ENCODE measurements around the gene ADGRA1.

Gene ADGRA1

GRCh38 chr10:133082685-133083421 lies 4.9 kb upstream of the ADGRA1 start:
- H3K4me1 ChIP-seq: no peaks in the 10 kb centered on the region
- TF ChIP-seq, protein P1, sequence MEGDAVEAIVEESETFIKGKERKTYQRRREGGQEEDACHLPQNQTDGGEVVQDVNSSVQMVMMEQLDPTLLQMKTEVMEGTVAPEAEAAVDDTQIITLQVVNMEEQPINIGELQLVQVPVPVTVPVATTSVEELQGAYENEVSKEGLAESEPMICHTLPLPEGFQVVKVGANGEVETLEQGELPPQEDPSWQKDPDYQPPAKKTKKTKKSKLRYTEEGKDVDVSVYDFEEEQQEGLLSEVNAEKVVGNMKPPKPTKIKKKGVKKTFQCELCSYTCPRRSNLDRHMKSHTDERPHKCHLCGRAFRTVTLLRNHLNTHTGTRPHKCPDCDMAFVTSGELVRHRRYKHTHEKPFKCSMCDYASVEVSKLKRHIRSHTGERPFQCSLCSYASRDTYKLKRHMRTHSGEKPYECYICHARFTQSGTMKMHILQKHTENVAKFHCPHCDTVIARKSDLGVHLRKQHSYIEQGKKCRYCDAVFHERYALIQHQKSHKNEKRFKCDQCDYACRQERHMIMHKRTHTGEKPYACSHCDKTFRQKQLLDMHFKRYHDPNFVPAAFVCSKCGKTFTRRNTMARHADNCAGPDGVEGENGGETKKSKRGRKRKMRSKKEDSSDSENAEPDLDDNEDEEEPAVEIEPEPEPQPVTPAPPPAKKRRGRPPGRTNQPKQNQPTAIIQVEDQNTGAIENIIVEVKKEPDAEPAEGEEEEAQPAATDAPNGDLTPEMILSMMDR (IDR thresholded peaks at IDR 0.05; ENCODE audit: low read depth, low read length): no peak
- H3K9me3 ChIP-seq: no peaks in the 10 kb centered on the region
- peaks cover 20% of the 10 kb centered on the region for H3K27me3 ChIP-seq
- H3K4me3 ChIP-seq (ENCODE audit: low read depth, low read length): no peak overlapping the region
- DNase-seq: no peak
- no peaks in the 10 kb centered on the region for H3K36me3 ChIP-seq

DNA sequence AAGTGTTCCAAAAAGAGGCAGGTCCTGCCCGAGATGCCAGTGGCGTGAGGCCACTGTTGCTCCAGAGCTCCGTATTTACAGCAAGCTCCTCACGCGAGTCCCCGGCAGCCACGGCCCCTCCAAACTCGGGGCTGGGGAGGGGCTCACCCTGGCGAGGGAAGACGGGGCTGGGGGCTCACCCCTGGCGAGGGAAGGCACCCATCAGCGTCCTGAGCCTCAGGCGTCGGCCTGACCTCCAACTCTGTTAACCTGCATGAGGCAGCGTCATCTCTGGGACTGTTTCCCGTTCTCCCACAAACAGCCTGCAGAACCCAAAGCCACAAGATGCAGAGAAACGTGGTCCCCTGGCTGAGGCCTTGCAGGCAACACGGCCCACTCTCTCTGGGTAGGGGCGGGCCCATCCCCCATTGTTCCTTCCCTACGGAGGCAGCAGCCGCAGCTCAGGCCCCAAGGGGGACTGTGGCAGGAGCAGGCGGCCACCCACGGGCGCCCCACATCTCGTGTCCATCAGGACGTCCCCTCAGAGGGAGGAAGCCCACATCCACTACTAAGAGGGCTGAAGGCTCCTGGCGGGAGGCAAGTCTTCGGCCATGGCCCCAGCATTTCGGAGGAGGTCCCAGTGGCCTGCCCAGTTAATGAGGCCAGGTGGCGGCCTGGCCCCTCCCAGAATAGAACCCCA lies 4.2 kb upstream of the ADGRA1 start:
- no peaks in the 10 kb centered on the region for H3K36me3 ChIP-seq
- H3K4me3 ChIP-seq (ENCODE audit: low read depth, low read length): no peak overlapping the region
- DNase-seq: no peak
- H3K4me1 ChIP-seq: no peaks in the 10 kb centered on the region
- H3K27me3 ChIP-seq: peaks cover 27% of the 10 kb centered on the region
- TF ChIP-seq, protein P1 (IDR thresholded peaks at IDR 0.05; ENCODE audit: low read depth, low read length): no peak
- H3K9me3 ChIP-seq: no peaks in the 10 kb centered on the region

- no peaks in the 10 kb centered on the region for H3K9me3 ChIP-seq
- no peaks in the 10 kb centered on the region for H3K36me3 ChIP-seq
- no peak overlapping the region for H3K4me3 ChIP-seq (ENCODE audit: low read depth, low read length)
- DNase-seq: no peak
- TF ChIP-seq, protein P1 (IDR thresholded peaks at IDR 0.05; ENCODE audit: low read depth, low read length): no peak
- peaks cover 36% of the 10 kb centered on the region for H3K27me3 ChIP-seq
- no peaks in the 10 kb centered on the region for H3K4me1 ChIP-seq
Measured at GRCh38 chr10:133084491-133084890, 3.2 kb upstream of the ADGRA1 start.

- DNase-seq: no peak
- no peaks in the 10 kb centered on the region for H3K4me1 ChIP-seq
- H3K27me3 ChIP-seq: peaks cover 46% of the 10 kb centered on the region
- H3K9me3 ChIP-seq: no peaks in the 10 kb centered on the region
- no peak overlapping the region for H3K4me3 ChIP-seq (ENCODE audit: low read depth, low read length)
- TF ChIP-seq, protein P1 (IDR thresholded peaks at IDR 0.05; ENCODE audit: low read depth, low read length): no peak
- H3K36me3 ChIP-seq: no peaks in the 10 kb centered on the region
Measured at GRCh38 chr10:133085251-133086125, 2.2 kb upstream of the ADGRA1 start.

DNA sequence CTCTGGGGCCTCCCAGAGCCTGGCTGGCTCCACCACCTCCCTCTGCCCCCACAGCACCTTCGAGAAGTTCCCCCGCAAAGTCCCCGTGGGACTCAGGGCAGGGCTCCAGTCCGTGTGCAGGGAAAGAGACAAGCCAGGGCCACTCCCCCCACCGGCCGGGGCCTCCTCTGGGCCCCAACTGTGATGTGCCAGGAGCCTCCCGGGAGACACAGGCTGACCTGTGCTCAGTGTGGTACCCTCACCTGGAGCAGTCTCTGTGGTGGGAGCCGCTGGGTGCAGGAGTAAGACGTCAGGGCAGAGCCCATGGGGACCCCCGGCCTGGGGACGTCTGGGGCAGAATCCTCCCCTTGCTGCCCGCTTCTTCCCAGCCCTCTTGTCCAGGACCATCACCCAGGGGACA lies 1.5 kb upstream of the ADGRA1 start:
- Histone ChIP-seq H3K27me3 (peaks cover 52% of the 10 kb centered on the region), H3K4me3 (ENCODE audit: low read depth, low read length) (no peak overlapping the region), H3K36me3 (no peaks in the 10 kb centered on the region), H3K9me3 (no peaks in the 10 kb centered on the region), H3K4me1 (no peaks in the 10 kb centered on the region)
- TF ChIP-seq, protein P1 (IDR thresholded peaks at IDR 0.05; ENCODE audit: low read depth, low read length): no peak
- no peak for DNase-seq

Data from BE2C (cell line).